A549 (cell line): Measurements from ENCODE around the gene ELMO2.

ENCODE experiments used
- CHD2 ChIP-seq: fragments of 150-350 bp; IDR thresholded peaks from 2 replicates; pipeline ENCODE4 v1.6.1; 2014; ENCODE audit warnings: low read length; ENCODE audit not compliant: partially characterized antibody
- CTCF ChIP-seq: fragments of >200 bp; sonication (Bioruptor Twin); formaldehyde crosslinking; IDR thresholded peaks from 3 replicates; pipeline ENCODE4 v1.5.1; 2016
- E2F6 ChIP-seq: IDR thresholded peaks from 2 replicates; pipeline ENCODE4 v1.6.1; 2012; ENCODE audit warnings: low read depth, borderline replicate concordance
- KDM5A ChIP-seq: fragments of 200-600 bp; sonication (generic); IDR thresholded peaks from 2 replicates; pipeline ENCODE4 v1.6.1; 2016; ENCODE audit warnings: antibody characterized with exemption, mild to moderate bottlenecking
- MAX ChIP-seq: IDR thresholded peaks from 2 replicates; pipeline ENCODE4 v1.6.1; 2012
- NR3C1 ChIP-seq: fragments of >200 bp; sonication (Bioruptor Twin); formaldehyde crosslinking; IDR thresholded peaks from 3 replicates; pipeline ENCODE4 v1.6.1; 2017
- PHF8 ChIP-seq: fragments of 200-600 bp; sonication (generic); IDR thresholded peaks from 2 replicates; pipeline ENCODE4 v1.6.1; 2016; ENCODE audit warnings: low read depth, mild to moderate bottlenecking, antibody characterized with exemption, moderate library complexity, borderline replicate concordance
- POLR2A ChIP-seq: IDR thresholded peaks from 2 replicates; pipeline ENCODE4 v1.6.1; 2012; ENCODE audit warnings: mild to moderate bottlenecking, low read length
- RCOR1 ChIP-seq: fragments of 150-350 bp; IDR thresholded peaks from 2 replicates; pipeline ENCODE4 v1.6.1; 2014; ENCODE audit warnings: antibody characterized with exemption, low read length, low read depth
- REST ChIP-seq: fragments of 200-600 bp; sonication (generic); IDR thresholded peaks from 2 replicates; pipeline ENCODE4 v1.6.1; 2016; ENCODE audit warnings: antibody characterized with exemption, mild to moderate bottlenecking, moderate library complexity
- SREBF2 ChIP-seq: fragments of 450-650 bp; IDR thresholded peaks from 2 replicates; pipeline ENCODE4 v1.6.1; 2014; ENCODE audit warnings: mild to moderate bottlenecking, moderate library complexity

- TF ChIP-seq NR3C1 (no peak), PHF8 (no peak), MAX (no peak), RCOR1 (no peak), E2F6 (no peak), POLR2A (no peak), REST (no peak), CHD2 (no peak), SREBF2 (no peak), CTCF (no peak), KDM5A (no peak)
These were observed 33.4 kb upstream of the ELMO2 start for GRCh38 chr20:46439837-46440236.
